Measurements from ENCODE around the gene CELF2. TPM values are rescaled to one million over a fixed set of nuclear protein-coding genes. Genes with fewer than 3 reads are reported as not detected.

Gene CELF2
- total RNA-seq, 1 donor from 2014 or later: 14.4 TPM

GRCh38 chr10:11023009-11023953 lies 5.6 kb downstream of the CELF2 start:
- H3K36me3 Mint-ChIP-seq: no peaks in the 10 kb centered on the region
- H3K9me3 Mint-ChIP-seq: no peaks in the 10 kb centered on the region
- H3K27me3 Mint-ChIP-seq: peaks cover 71% of the 10 kb centered on the region
- H3K4me3 Mint-ChIP-seq: no peak overlapping the region
- H3K4me1 Mint-ChIP-seq (ENCODE audit: unreplicated experiment): no peaks in the 10 kb centered on the region
- no peak for TF ChIP-seq CTCF (conservative IDR thresholded peaks at IDR 0.05)
- H3K27ac Mint-ChIP-seq: no peak overlapping the region
- DNase-seq (ENCODE audit: extremely low spot score, unreplicated experiment): no peak

- no peak for DNase-seq (ENCODE audit: extremely low spot score, unreplicated experiment)
- Mint-ChIP-seq H3K4me1 (ENCODE audit: unreplicated experiment) (no peaks in the 10 kb centered on the region), H3K4me3 (no peak overlapping the region), H3K27me3 (peaks cover 68% of the 10 kb centered on the region), H3K36me3 (no peaks in the 10 kb centered on the region), H3K9me3 (no peaks in the 10 kb centered on the region), H3K27ac (no peak overlapping the region)
- no peak for TF ChIP-seq CTCF (conservative IDR thresholded peaks at IDR 0.05)
Measured at GRCh38 chr10:11024596-11024995, 6.9 kb downstream of the CELF2 start.

- Mint-ChIP-seq H3K4me3 (no peak overlapping the region), H3K4me1 (ENCODE audit: unreplicated experiment) (no peaks in the 10 kb centered on the region), H3K36me3 (no peaks in the 10 kb centered on the region), H3K27me3 (peaks cover 58% of the 10 kb centered on the region), H3K9me3 (no peaks in the 10 kb centered on the region), H3K27ac (no peak overlapping the region)
- no peak for DNase-seq (ENCODE audit: extremely low spot score, unreplicated experiment)
- TF ChIP-seq CTCF (conservative IDR thresholded peaks at IDR 0.05): no peak
Measured at GRCh38 chr10:11025978-11026377, 8.3 kb downstream of the CELF2 start.

- DNase-seq (ENCODE audit: extremely low spot score, unreplicated experiment): no peak
- no peaks in the 10 kb centered on the region for H3K36me3 Mint-ChIP-seq
- no peaks in the 10 kb centered on the region for H3K9me3 Mint-ChIP-seq
- H3K4me3 Mint-ChIP-seq: no peak overlapping the region
- peaks cover 53% of the 10 kb centered on the region for H3K27me3 Mint-ChIP-seq
- H3K4me1 Mint-ChIP-seq (ENCODE audit: unreplicated experiment): no peaks in the 10 kb centered on the region
- no peak for TF ChIP-seq CTCF (conservative IDR thresholded peaks at IDR 0.05)
- no peak overlapping the region for H3K27ac Mint-ChIP-seq
Measured at GRCh38 chr10:11026773-11027172, 9.1 kb downstream of the CELF2 start.

GRCh38 chr10:11034762-11035161 lies 17.1 kb downstream of the CELF2 start:
- TF ChIP-seq CTCF (conservative IDR thresholded peaks at IDR 0.05): no peak
- Mint-ChIP-seq H3K27ac (no peak overlapping the region), H3K4me3 (no peak overlapping the region), H3K27me3 (peaks cover 42% of the 10 kb centered on the region), H3K36me3 (peaks cover 4% of the 10 kb centered on the region), H3K4me1 (ENCODE audit: unreplicated experiment) (no peaks in the 10 kb centered on the region), H3K9me3 (peaks cover 3% of the 10 kb centered on the region)
- no peak for DNase-seq (ENCODE audit: extremely low spot score, unreplicated experiment)

All from type B pancreatic cell (in vitro differentiated cells).